GM12892 (cell line): ENCODE measurements around the gene OVAAL.

Experiments used
- POLR2A ChIP-seq: IDR thresholded peaks from 2 replicates; pipeline ENCODE4 v1.6.1; 2011; ENCODE audit warnings: low read depth, low read length, control low read depth
- POLR2AphosphoS5 ChIP-seq: IDR thresholded peaks from 2 replicates; pipeline ENCODE4 v1.6.1; 2011; ENCODE audit warnings: low read depth, low read length, control low read depth
- TAF1 ChIP-seq: IDR thresholded peaks from 2 replicates; pipeline ENCODE4 v1.6.1; 2011; ENCODE audit warnings: low read depth, mild to moderate bottlenecking, control low read depth, low read length, borderline replicate concordance

DNA sequence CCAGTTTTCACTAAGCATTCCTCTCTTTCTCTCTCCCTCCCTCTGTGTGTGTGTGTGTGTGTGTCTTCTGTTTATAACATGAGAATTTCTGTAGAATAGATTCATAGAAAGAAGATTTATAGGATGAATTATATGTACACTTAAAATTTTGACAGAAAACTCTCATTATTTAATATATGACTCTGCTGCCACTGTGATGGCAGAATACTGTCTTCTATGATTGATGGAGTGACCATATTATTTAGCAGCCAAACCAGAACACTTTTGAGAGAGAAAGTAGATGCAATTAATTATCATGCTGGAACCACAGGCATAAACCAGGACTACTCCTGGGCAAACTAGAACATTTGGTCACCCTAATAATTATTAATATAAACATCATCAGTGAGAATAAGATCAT lies 38.8 kb downstream of the OVAAL start:
- no peak for TF ChIP-seq POLR2A
- TF ChIP-seq POLR2AphosphoS5: no peak
- TF ChIP-seq TAF1: no peak
